ENCODE results near the gene CACNA2D4. TPM values are rescaled to one million over a fixed set of nuclear protein-coding genes. Genes with fewer than 3 reads are reported as not detected.

Gene CACNA2D4
- total RNA-seq, 4 donors from 2014 or later = 0.27 to 3.1 (median 0.92) TPM

DNA sequence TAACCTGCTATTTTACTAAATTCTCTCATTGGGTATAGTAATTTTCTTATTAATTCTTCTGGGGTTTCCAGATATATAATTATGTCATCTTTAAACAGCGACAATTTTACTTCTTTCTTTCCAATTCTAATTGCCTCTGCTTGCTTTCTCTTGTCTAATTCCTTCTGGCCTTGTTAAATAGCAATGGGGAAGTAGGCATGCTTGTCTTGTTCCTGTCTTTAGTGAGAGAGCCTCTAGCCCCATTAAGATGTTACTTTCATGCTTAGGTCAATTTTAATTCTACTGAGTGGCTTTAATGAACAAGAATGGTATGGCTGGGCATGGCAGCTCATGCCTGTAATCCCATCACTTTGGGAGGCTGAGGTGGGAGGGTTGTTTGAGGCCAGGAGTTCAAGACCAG, 66.4 kb downstream of the CACNA2D4 start:
- no peak for DNase-seq
- peaks cover 0 to 1% (median 0%) of the 10 kb centered on the region in 4 donors for H3K27me3 ChIP-seq
- 75 to 76% methylated on average over 1 of the region's 1 CpG for WGBS, 2 donors
- H3K9me3 ChIP-seq = peaks cover 0 to 20% (median 16%) of the 10 kb centered on the region in 3 donors
- TF ChIP-seq POLR2A (IDR thresholded peaks at IDR 0.05) = no peak
- TF ChIP-seq, protein P1, sequence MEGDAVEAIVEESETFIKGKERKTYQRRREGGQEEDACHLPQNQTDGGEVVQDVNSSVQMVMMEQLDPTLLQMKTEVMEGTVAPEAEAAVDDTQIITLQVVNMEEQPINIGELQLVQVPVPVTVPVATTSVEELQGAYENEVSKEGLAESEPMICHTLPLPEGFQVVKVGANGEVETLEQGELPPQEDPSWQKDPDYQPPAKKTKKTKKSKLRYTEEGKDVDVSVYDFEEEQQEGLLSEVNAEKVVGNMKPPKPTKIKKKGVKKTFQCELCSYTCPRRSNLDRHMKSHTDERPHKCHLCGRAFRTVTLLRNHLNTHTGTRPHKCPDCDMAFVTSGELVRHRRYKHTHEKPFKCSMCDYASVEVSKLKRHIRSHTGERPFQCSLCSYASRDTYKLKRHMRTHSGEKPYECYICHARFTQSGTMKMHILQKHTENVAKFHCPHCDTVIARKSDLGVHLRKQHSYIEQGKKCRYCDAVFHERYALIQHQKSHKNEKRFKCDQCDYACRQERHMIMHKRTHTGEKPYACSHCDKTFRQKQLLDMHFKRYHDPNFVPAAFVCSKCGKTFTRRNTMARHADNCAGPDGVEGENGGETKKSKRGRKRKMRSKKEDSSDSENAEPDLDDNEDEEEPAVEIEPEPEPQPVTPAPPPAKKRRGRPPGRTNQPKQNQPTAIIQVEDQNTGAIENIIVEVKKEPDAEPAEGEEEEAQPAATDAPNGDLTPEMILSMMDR (IDR thresholded peaks at IDR 0.05) = no peak
- H3K36me3 ChIP-seq = no peaks in the 10 kb centered on the region
- H3K27ac ChIP-seq = no peak overlapping the region
- intact Hi-C loops (cut with DNase I) = no loop called here
- H3K4me1 ChIP-seq = no peaks in the 10 kb centered on the region
- H3K4me3 ChIP-seq = no peak overlapping the region

- no peak for TF ChIP-seq POLR2A (IDR thresholded peaks at IDR 0.05)
- TF ChIP-seq, protein P1 (IDR thresholded peaks at IDR 0.05) = no peak
- H3K4me3 ChIP-seq = no peak overlapping the region
- no peaks in the 10 kb centered on the region for H3K36me3 ChIP-seq
- H3K9me3 ChIP-seq = peaks cover 0 to 20% (median 14%) of the 10 kb centered on the region in 3 donors
- no peaks in the 10 kb centered on the region for H3K4me1 ChIP-seq
- peaks cover 0 to 8% (median 0%) of the 10 kb centered on the region in 4 donors for H3K27me3 ChIP-seq
- DNase-seq = no peak
- 26 to 38% methylated on average over 7 of the region's 7 CpGs for WGBS, 2 donors
- no peak overlapping the region for H3K27ac ChIP-seq
- intact Hi-C loops (cut with DNase I) = no loop called here
Measured at GRCh38 chr12:1851151-1851701, 67.2 kb downstream of the CACNA2D4 start.

DNA sequence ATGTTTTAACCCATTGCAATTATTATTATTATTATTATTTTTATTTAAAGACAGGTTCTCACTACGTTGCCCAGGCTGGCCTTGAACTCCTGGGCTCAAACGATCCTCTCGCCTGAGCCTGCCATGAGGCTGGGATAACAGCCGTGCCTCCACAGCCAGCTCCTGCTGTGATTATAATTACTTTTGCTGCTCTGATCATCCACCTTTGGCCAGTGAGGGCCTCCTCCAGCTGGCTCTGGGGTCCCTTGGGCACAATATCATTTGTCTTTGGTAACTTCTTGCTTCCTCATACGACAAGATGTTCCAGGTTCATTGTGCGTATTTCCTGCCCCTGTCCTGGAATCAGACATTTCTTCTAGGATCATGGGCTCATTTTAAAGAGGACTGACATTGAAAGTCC, 69.7 kb downstream of the CACNA2D4 start:
- DNase-seq = no peak
- Histone ChIP-seq H3K27me3 (peaks cover 0 to 32% (median 0%) of the 10 kb centered on the region in 4 donors), H3K27ac (no peak overlapping the region), H3K4me1 (no peaks in the 10 kb centered on the region), H3K9me3 (no peaks in the 10 kb centered on the region), H3K4me3 (no peak overlapping the region), H3K36me3 (no peaks in the 10 kb centered on the region)
- TF ChIP-seq, protein P1 (IDR thresholded peaks at IDR 0.05) = no peak
- no peak for TF ChIP-seq POLR2A (IDR thresholded peaks at IDR 0.05)
- 70 to 74% methylated on average over 6 of the region's 6 CpGs for WGBS, 2 donors
- intact Hi-C loops (cut with DNase I) = no loop called here

DNA sequence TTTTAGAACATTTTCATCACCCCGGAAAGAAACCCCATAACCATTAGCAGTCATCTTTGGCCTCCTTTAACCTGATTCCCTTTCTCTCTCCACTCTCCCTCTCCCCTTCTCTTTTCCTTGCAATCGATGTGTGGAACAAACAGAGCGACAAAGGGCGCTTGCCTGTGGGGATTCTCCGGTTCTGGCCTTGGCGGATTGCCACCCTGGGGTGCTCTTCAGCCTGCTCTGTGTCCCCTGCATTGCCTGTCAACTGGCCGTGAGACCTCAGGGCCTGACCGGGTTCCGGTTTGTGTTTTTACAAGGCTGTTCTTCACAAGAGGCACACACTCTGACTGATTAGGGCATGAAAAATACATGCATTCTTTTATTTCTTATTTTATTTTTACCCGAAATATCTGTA, 70.3 kb downstream of the CACNA2D4 start:
- Histone ChIP-seq H3K9me3 (no peaks in the 10 kb centered on the region), H3K4me3 (no peak overlapping the region), H3K4me1 (no peaks in the 10 kb centered on the region), H3K27ac (no peak overlapping the region), H3K27me3 (peaks cover 0 to 38% (median 0%) of the 10 kb centered on the region in 4 donors), H3K36me3 (no peaks in the 10 kb centered on the region)
- TF ChIP-seq POLR2A (IDR thresholded peaks at IDR 0.05) = no peak
- TF ChIP-seq, protein P1 (IDR thresholded peaks at IDR 0.05) = no peak
- DNase-seq = no peak
- intact Hi-C loops (cut with DNase I) = no loop called here
- 57 to 69% methylated on average over 10 of the region's 10 CpGs for WGBS, 2 donors

DNA sequence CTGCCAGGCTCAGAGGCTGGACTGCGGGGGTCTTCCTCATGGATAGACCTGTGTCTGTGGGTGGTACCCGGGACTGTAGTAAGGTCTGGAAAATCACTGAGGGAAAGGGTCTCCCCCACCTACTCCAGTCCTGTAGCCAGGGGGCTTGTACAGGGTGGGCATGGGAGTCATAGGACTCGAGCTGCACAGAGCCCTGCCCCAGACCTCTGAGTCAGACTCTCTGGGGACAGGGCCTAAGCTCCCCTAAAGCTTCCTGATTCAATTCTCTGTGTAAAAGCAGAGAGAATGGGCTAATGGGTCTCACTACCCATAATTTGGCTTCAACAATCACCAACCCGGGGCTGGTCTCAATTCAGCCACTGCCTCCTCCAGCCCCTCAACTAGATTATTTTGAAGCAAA, 71.0 kb downstream of the CACNA2D4 start:
- H3K9me3 ChIP-seq = no peaks in the 10 kb centered on the region
- 67 to 72% methylated on average over 3 of the region's 4 CpGs for WGBS, 2 donors
- H3K4me1 ChIP-seq = no peaks in the 10 kb centered on the region
- no peak overlapping the region for H3K4me3 ChIP-seq
- no peak overlapping the region for H3K27ac ChIP-seq
- H3K27me3 ChIP-seq = peaks cover 0 to 46% (median 0%) of the 10 kb centered on the region in 4 donors
- DNase-seq = no peak
- no peak for TF ChIP-seq POLR2A (IDR thresholded peaks at IDR 0.05)
- TF ChIP-seq, protein P1 (IDR thresholded peaks at IDR 0.05) = no peak
- intact Hi-C loops (cut with DNase I) = no loop called here
- H3K36me3 ChIP-seq = no peaks in the 10 kb centered on the region
